Prostate gland (tissue), 2 donors: ENCODE data around the gene TIAM2. TPM values are rescaled to one million over a fixed set of nuclear protein-coding genes. Genes with fewer than 3 reads are reported as not detected.

Experiments
- DNase-seq: peaks from one replicate; pipeline ENCODE4 v3.0.0-alpha.2; 2019; ENCODE audit warnings: low spot score
- H3K27ac ChIP-seq, 2 donors: fragments of 200-600 bp; sonication (generic); 2 replicates each; pipeline ENCODE4 v1.5.1; 2017 to 2019
- H3K27me3 ChIP-seq: fragments of 200-600 bp; sonication (generic); replicated peaks from 2 replicates; pipeline ENCODE4 v1.5.1; 2019; ENCODE audit not compliant: insufficient read depth
- H3K36me3 ChIP-seq, 2 donors: fragments of 200-600 bp; sonication (generic); 1 replicate in 1 of 2; 2 replicates in 1 of 2; pipeline versions ENCODE4 v1.5.1 to v1.8.1; 2017 to 2019
- H3K4me1 ChIP-seq: fragments of 200-600 bp; sonication (generic); replicated peaks from 2 replicates; pipeline ENCODE4 v1.5.1; 2019
- H3K4me3 ChIP-seq, 2 donors: fragments of 200-600 bp; sonication (generic); 2 replicates each; pipeline ENCODE4 v1.5.1; 2017 to 2019
- H3K9me3 ChIP-seq: fragments of 200-600 bp; sonication (generic); 2 replicates; pipeline ENCODE4 v1.5.1; 2017
- CTCF ChIP-seq, 4 experiments: fragments of 200-600 bp in 2 of 4; fragments of 450-650 bp in 2 of 4; sonication (generic) in 2 of 4; IDR thresholded peaks; 1 replicate in 3 of 4; 2 replicates in 1 of 4; pipeline ENCODE4 v1.5.1; 2016 to 2019; ENCODE audit warnings: antibody characterized with exemption in 4 of 4, mild to moderate bottlenecking in 2 of 4, moderate library complexity in 2 of 4
- POLR2A ChIP-seq: fragments of 450-650 bp; IDR thresholded peaks from one replicate; pipeline ENCODE4 v1.6.1; 2016; ENCODE audit warnings: antibody characterized with exemption, mild to moderate bottlenecking
- POLR2AphosphoS5 ChIP-seq: sonication (generic); formaldehyde crosslinking; IDR thresholded peaks from one replicate; pipeline ENCODE4 v1.6.1; 2017; ENCODE audit warnings: antibody characterized with exemption
- WGBS: methylation state at CpG from one replicate; pipeline ENCODE4 v1.1.5; 2018; 5-methylcytosine and 5-hydroxymethylcytosine counted together
- intact Hi-C: fragments of 100-400 bp; cut with DNase I; formaldehyde crosslinking; loops from one replicate; pipeline ENCODE4 v1.14.2; 2022
- total RNA-seq, 2 donors: library from RNA; depleted of rRNA; stranded (reverse); fragments of >200 nt; gene quantifications; one replicate each; pipeline ENCODE4 v1.1.0, GENCODE V29; 2016

The TIAM2 gene
- total RNA-seq, 2 donors from 2014 or later: 13.1 to 21.6 TPM

- no peaks in the 10 kb centered on the region for H3K9me3 ChIP-seq
- intact Hi-C loops: loop anchor here (10.0 kb wide), 1 partner anchor 436 kb away; the partner anchor contains the start of gene SCAF8
- no peaks in the 10 kb centered on the region for H3K36me3 ChIP-seq
- no peak overlapping the region for H3K27ac ChIP-seq
- no peak overlapping the region for H3K4me3 ChIP-seq
- WGBS: 18% methylated on average over 6 of the region's 6 CpGs
- no peak for TF ChIP-seq POLR2A
- TF ChIP-seq POLR2AphosphoS5: no peak
- TF ChIP-seq CTCF (IDR thresholded peaks at IDR 0.05): no peak
- H3K27me3 ChIP-seq: no peaks in the 10 kb centered on the region
- no peaks in the 10 kb centered on the region for H3K4me1 ChIP-seq
- DNase-seq: no peak
These were observed 176.1 kb downstream of the TIAM2 start for GRCh38 chr6:155171109-155171746.

- no peak for DNase-seq
- no peak overlapping the region for H3K4me3 ChIP-seq
- TF ChIP-seq POLR2A: no peak
These were observed 176.8 kb downstream of the TIAM2 start for GRCh38 chr6:155171747-155172449.

GRCh38 chr6:155173488-155173887 is 178.4 kb downstream of the TIAM2 start:
- Histone ChIP-seq H3K27me3 (no peaks in the 10 kb centered on the region), H3K4me1 (no peaks in the 10 kb centered on the region), H3K4me3 (no peak overlapping the region), H3K9me3 (no peaks in the 10 kb centered on the region), H3K27ac (no peak overlapping the region), H3K36me3 (no peaks in the 10 kb centered on the region)
- 70% methylated on average over 5 of the region's 5 CpGs for WGBS
- DNase-seq: no peak
- no peak for TF ChIP-seq POLR2A
- TF ChIP-seq CTCF (IDR thresholded peaks at IDR 0.05): no peak
- TF ChIP-seq POLR2AphosphoS5: no peak
- intact Hi-C loops: loop anchor here (10.0 kb wide), 1 partner anchor 439 kb away; the partner anchor contains the start of gene SCAF8

More at GRCh38 chr6:155171747-155172449, 176.8 kb downstream of the TIAM2 start:
- intact Hi-C loops: loop anchor here (10.0 kb wide), 1 partner anchor 437 kb away; the partner anchor contains the start of gene SCAF8
- Histone ChIP-seq H3K9me3 (no peaks in the 10 kb centered on the region), H3K27ac (no peak overlapping the region), H3K36me3 (no peaks in the 10 kb centered on the region), H3K27me3 (no peaks in the 10 kb centered on the region), H3K4me1 (no peaks in the 10 kb centered on the region)
- whole genome bisulfite sequencing: 46% methylated on average over 7 of the region's 7 CpGs

GRCh38 chr6:155174576-155175211 is 179.6 kb downstream of the TIAM2 start:
- Histone ChIP-seq H3K4me1 (no peaks in the 10 kb centered on the region), H3K9me3 (no peaks in the 10 kb centered on the region), H3K4me3 (no peak overlapping the region), H3K27me3 (no peaks in the 10 kb centered on the region), H3K27ac (no peak overlapping the region), H3K36me3 (no peaks in the 10 kb centered on the region)
- peak in 3 of 4 experiments; percentile 57 to 76 (median 69) for TF ChIP-seq CTCF (IDR thresholded peaks at IDR 0.05)
- no peak for TF ChIP-seq POLR2A
- peak; percentile 63 for TF ChIP-seq POLR2AphosphoS5
- 31% methylated on average over 12 of the region's 12 CpGs for WGBS
- intact Hi-C loops: loop anchor here (2.0 to 10.0 kb wide), 2 partner anchors 306 to 440 kb away; partner anchors contain the start of gene SCAF8
- peak; percentile 70 for DNase-seq

- no peak overlapping the region for H3K27ac ChIP-seq
- H3K27me3 ChIP-seq: no peaks in the 10 kb centered on the region
- peak; percentile 65 for DNase-seq
- H3K9me3 ChIP-seq: no peaks in the 10 kb centered on the region
- WGBS: 85% methylated on average over 4 of the region's 4 CpGs
- intact Hi-C loops: loop anchor here (1.0 to 10.0 kb wide), 2 partner anchors 71 to 443 kb away; partner anchors contain the start of gene SCAF8
- H3K4me1 ChIP-seq: no peaks in the 10 kb centered on the region
- no peak overlapping the region for H3K4me3 ChIP-seq
- TF ChIP-seq CTCF (IDR thresholded peaks at IDR 0.05): peak; percentile 61 to 92 (median 82)
- TF ChIP-seq POLR2A: no peak
- TF ChIP-seq POLR2AphosphoS5: peak; percentile 12
- no peaks in the 10 kb centered on the region for H3K36me3 ChIP-seq
These were observed 182.3 kb downstream of the TIAM2 start for GRCh38 chr6:155177363-155177961.
